Measurements from ENCODE around the gene EMILIN3.

EMILIN3 gene

GRCh38 chr20:41347523-41348429, 18.8 kb downstream of the EMILIN3 start:
- DNase-seq (ENCODE audit: low read depth in 2 of 2): no peak

GRCh38 chr20:41345729-41346067, 20.9 kb downstream of the EMILIN3 start:
- no peak for DNase-seq (ENCODE audit: low read depth in 2 of 2)

- no peak for DNase-seq (ENCODE audit: low read depth in 2 of 2)
Observed at GRCh38 chr20:41344938-41345728, 21.5 kb downstream of the EMILIN3 start.

- DNase-seq (ENCODE audit: low read depth in 2 of 2): no peak
Observed at GRCh38 chr20:41344477-41344876, 22.1 kb downstream of the EMILIN3 start.

GRCh38 chr20:41342474-41343464, 23.8 kb downstream of the EMILIN3 start:
- DNase-seq (ENCODE audit: low read depth in 2 of 2): no peak

DNA sequence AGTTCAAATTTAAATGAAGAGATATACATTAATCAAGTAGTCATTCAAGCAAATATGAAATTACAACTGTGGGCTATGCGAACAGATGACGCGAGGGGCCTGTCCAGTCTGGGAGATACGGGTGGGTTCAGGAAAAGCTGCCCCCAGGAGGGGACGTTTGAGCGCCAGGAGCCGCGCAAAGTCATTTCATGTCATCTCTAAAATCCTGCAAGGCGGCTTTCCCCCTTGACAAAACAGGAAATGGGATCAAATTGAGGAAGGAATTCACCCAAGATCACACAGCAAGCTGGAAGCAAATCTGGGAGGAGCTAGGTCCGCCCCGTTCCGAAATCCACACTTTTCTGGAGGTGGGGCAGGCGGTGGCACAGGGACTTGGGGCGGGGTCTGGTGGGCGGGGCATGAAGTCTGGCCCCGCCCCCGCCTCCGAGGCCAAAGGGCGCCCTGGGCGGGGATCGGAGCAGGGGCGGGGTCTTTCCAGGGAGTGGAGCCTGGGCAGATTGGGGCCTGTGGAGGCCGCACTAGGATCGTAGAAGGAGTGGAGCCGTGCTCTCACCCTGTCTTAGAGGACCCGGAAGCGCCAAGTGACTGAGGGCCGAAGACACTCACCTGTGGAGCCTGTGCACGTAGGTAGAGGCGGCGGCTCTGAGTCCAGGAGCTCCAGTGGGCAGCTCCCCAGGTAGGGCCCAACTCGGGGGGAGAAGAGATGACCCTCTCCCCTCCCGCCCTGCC, 26.1 kb downstream of the EMILIN3 start, which contains the start of gene LPIN3:
Gene LPIN3 (plus strand): TSS at position 495 of the 729 bp plus-strand sequence. CDS start 4,983 bp downstream, outside the sequence.
- no peak for DNase-seq (ENCODE audit: low read depth in 2 of 2)

GRCh38 chr20:41339957-41340326, 26.7 kb downstream of the EMILIN3 start:
- peak; percentile 69 to 77 for DNase-seq (ENCODE audit: low read depth in 2 of 2)

DNA sequence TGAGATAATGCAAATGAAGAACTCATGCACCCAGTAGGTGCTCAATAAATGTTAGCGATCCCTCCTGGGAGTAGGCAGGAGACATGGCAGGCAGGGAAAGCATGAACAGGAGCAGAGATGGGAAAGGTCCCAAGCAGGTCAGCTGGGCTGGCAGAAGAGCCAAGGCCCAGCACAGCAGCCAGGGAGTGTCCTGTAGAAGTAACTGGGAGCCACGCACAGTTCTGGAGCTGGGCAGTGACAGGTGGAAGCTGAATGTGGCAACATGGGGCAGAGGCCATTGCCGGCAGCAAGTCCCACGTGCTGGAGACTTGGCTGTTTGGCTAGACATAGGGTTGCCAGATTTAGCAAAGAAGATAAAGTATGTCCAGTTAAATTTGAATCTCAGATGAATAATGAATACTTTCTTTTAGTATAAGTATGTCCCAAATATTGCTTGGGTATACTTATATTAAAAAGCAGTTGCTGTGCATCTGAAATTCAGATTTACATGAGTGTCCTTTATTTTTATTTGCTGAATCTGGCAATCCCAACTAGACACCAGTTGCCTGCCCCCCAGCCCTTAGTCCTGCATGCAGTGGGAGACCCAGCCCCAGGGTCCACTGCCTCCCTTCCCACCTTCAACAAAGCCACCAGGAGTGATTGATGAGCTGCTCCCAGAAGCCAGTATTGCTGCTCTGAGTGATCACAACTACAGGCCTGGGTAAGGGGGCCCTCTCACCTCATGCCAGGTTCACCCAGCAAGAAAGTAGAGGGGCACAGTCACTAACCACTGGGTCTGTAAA, 29.7 kb downstream of the EMILIN3 start:
- no peak for DNase-seq (ENCODE audit: low read depth in 2 of 2)

DNA sequence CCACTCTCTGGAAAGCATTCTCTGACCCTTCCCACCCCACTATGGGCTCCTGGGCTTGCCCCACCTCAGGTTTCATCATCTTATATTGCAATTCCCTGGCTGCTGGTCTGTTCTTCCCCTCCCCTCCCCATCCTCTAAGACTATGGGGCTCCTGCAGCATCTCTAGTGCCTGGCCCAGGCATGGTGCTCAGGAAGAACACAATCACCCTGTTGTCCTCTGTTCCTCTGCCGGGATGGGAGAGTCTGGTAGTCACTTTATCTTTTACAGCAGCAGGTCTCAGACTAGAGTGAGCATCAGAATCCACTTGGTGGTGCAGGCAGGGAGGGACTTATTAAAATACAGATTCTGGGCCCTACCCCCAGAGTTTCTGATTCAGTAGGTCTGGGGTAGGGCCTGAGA, 31.0 kb downstream of the EMILIN3 start:
- DNase-seq (ENCODE audit: low read depth in 2 of 2): no peak

DNA sequence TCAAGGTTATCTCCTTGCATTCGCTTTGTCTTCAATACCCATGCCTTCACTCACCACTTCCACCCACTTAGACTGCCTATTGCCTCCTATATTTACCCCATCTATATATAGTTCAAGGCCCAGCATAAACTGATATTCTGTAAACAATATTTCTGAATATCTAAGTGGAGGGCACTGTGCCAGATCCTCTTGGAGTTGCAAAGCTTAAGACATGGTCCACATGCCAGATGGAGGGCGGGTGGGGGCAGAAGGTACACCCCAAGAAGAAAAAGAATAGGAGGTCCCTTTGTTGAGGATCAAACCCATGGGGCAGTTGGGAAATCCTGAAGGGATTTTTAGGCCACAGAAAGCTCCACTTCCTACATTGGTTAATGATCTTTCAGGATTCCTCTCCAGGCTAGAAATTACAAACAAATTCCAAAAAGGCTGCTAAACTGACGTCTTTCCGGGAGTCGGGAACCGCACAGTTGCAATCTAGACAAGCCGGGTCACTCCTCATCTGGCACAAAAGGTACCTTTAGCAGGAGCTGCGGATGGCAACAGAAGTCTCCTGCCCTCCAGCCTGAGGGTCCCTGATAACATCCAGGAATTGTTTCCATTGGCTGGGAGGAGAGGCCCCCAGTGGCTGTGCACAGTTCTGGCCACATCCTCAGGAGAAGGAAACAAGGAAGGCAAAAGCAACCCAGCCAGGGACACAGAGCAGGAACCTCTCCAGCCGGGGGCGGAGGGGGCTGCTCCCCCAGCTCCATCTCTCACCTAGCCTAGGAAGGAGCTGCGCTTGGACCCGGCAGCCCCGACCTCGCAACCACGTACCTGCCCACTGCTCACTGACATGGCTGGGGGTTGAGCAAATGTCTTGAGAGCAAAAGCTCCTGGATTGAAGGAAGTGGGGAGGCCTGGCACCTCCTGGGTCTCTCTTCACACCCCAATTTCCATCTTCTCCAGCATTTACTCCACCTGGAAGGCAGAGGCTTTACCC, 31.9 kb downstream of the EMILIN3 start:
- DNase-seq (ENCODE audit: low read depth in 2 of 2): no peak

DNA sequence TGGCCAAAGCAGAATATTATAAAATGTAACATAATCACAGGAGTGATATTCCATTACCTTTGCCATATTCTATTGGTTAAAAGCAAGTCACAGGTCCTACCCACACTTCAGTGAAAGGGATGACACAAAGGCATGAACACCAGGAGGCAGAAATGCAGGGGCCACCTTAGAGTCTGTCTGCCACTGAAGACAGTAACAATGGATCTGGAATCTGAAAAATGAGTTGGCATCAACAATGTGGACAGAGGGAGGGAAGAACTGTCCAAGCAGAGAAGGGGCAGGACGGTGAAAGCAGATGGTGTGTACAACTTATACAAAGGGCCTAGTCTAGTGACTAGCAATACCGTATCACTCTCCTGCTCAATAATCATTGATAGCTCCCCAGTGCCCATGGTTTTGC, 32.6 kb downstream of the EMILIN3 start:
- no peak for DNase-seq (ENCODE audit: low read depth in 2 of 2)

DNA sequence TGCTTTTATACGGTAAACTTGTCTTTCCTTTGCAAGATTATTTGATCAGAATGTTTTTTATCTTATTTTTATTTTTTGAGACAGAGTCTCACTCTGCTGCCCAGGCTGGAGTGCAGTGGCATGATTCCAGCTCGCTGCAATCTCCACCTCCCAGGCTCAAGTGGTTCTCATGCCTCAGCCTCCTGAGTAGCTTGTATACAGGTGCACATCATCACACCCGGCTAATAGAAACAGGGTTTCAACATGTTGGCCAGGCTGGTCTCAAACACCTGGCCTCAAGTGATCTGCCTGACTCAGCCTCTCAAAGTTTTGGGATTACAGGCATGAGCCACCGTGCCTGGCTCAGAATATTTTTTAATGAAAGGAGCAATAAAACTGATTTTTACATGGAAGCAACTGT, 34.9 kb downstream of the EMILIN3 start:
- DNase-seq (ENCODE audit: low read depth in 2 of 2): no peak

- no peak for DNase-seq (ENCODE audit: low read depth in 2 of 2)
Observed at GRCh38 chr20:41330941-41331340, 35.7 kb downstream of the EMILIN3 start.

GRCh38 chr20:41330343-41330720, 36.3 kb downstream of the EMILIN3 start:
- DNase-seq (ENCODE audit: low read depth in 2 of 2): no peak

DNA sequence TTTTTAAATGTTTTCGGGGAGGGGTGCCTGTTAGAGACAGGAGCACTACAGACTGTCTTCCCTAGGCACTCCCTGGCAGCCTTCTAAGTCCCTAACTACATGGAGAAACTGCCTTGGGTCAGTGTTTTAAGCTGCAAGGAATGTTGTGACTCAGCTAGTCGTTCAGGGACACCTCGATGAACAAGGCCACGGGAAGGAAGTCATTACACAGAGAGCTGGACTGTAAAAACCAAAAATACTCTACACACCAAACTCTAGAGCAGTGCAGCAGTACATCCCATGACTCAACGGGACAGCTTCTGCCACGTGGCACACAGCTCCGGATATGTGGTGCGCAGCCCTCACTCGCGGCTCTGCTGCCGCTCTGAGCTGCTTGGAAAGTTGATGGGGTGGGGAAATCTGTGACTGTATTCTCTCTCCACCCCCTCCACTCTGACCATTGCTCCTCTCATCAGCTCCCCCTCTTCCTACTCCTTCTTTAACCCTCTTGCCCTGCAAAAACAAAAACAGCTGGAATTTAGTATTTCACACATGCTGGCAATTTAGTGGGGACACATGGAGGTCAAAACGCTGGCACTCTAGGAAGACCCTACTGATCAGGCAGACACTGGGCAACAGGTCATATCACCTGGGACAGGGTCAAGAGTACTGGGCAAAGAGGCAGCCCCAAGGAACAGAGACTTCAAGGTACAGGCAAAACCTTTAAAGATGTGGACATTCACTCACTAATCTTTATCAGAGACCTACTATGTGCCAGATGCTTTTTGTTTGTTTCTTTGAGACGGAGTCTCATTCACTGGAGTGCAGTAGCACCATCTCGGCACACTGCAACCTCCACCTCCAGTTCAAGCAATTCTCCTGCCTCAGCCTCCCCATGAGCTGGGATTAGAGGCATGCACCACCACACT, 36.9 kb downstream of the EMILIN3 start:
- DNase-seq (ENCODE audit: low read depth in 2 of 2): peak in 1 of 2 donors; percentile 30

DNA sequence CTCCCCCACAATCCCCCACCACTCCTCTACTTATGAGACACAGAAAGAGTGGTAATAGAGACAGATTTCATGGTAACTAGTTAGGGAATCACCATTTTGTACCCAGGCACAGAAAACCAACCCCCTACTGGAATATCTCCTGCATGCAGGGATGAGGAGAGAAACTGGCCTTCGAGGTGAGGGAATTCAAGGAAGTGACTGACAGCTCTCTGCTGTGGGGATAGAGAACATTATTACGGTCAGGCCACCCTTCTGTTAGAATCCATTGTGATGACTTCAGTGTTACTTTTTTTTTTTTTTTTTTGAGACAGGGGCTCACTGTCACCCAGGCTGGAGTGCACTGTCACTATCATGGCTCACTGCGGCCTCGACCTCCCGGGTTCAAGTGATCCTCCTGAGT, 39.4 kb downstream of the EMILIN3 start:
- DNase-seq (ENCODE audit: low read depth in 2 of 2): no peak

DNA sequence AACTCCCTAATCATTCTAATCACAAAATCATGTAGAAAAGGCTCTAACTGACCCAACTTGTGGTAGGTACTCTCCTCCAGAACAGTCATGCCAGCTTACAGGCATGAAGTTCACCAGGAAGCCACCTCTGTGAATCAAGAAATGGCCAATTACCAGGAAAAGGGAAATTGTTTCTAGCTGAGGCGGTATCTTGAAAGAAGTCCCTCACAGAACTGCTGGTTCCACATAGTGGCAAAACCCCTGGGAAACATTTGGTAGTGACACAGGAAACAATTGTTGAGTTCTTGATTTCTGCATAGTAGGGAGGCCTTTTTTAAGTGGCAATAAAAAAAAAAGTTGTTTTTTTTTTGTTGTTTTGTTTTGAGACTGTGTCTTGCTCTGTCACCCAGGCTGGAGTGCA, 45.6 kb downstream of the EMILIN3 start:
- no peak for DNase-seq (ENCODE audit: low read depth in 2 of 2)

DNA sequence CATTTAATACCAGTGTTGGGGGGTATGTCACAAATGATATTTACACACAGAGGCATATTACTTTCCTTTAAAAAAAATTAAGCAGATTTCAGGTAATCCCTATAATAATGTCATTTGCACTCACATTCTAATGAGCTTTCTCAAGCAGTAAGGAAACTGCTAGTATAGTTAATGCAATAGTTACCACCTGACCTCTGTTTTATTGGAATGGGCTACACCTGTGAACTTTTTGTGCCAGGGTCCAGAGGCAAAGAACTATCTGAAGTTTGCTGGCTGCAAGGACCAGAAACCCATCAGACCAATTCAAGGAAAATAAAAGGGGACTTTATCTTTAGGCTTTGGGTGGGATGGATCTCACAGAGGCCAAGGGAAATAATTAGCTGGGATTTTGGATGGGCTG, 46.2 kb downstream of the EMILIN3 start:
- DNase-seq (ENCODE audit: low read depth in 2 of 2): no peak
